MM.1S (cell line): Measurements from ENCODE around the gene DISP3.

ENCODE experiments used
- EZH2 ChIP-seq: fragments of 300-600 bp; sonication (generic); optimal IDR thresholded peaks from 2 replicates; pipeline ENCODE3; 2017; ENCODE audit warnings: low read depth, mild to moderate bottlenecking, antibody characterized with exemption, low read length, mixed read lengths
- EZH2phosphoT487 ChIP-seq: fragments of 300-600 bp; sonication (generic); IDR thresholded peaks from 2 replicates; pipeline ENCODE4 v1.6.1; 2018; ENCODE audit warnings: antibody characterized with exemption, low read length
- TF ChIP-seq, protein P1 (sequence below): fragments of 300-600 bp; sonication (generic); IDR thresholded peaks from 2 replicates; pipeline ENCODE4 v1.5.1; 2016; ENCODE audit warnings: antibody characterized with exemption, low read length, mixed read lengths

DNA sequence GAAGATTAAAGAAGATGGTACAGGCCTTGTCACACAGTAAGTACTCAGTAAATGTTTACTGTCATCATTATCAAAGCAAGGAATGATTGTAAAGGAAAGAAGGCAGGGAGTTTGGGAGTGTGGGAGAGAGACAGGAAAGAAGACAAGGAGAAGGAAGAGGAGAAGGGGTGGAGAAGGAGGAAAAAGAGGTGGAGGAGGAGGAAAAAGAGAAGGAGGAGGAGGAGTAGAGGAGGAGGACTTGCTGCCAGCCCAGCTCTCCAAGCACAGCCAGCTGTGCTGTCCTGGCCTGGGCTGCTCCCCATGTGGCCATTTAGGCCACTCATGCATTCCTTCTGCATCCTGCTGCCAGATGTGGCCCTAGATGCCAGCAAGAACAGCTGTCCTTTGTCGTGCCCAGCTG is 7.5 kb upstream of the DISP3 start:
- TF ChIP-seq, protein P1, sequence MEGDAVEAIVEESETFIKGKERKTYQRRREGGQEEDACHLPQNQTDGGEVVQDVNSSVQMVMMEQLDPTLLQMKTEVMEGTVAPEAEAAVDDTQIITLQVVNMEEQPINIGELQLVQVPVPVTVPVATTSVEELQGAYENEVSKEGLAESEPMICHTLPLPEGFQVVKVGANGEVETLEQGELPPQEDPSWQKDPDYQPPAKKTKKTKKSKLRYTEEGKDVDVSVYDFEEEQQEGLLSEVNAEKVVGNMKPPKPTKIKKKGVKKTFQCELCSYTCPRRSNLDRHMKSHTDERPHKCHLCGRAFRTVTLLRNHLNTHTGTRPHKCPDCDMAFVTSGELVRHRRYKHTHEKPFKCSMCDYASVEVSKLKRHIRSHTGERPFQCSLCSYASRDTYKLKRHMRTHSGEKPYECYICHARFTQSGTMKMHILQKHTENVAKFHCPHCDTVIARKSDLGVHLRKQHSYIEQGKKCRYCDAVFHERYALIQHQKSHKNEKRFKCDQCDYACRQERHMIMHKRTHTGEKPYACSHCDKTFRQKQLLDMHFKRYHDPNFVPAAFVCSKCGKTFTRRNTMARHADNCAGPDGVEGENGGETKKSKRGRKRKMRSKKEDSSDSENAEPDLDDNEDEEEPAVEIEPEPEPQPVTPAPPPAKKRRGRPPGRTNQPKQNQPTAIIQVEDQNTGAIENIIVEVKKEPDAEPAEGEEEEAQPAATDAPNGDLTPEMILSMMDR, result no peak
- TF ChIP-seq EZH2 (no peak), EZH2phosphoT487 (no peak)
